HG02642 (cell line): Measurements from ENCODE around the gene MEG3.

Experiments
- ATAC-seq: cut with Tn5 transposase; IDR thresholded peaks from one replicate; pipeline ENCODE4 v1.9.1; 2021; ENCODE audit warnings: mild to moderate bottlenecking; ENCODE audit not compliant: unreplicated experiment, poor library complexity

Gene MEG3

GRCh38 chr14:100891501-100892445, 65.9 kb downstream of the MEG3 start:
- ATAC-seq: no peak

GRCh38 chr14:100892496-100893227, 66.7 kb downstream of the MEG3 start:
- no peak for ATAC-seq

GRCh38 chr14:100893228-100893601, 67.3 kb downstream of the MEG3 start:
- ATAC-seq: no peak

GRCh38 chr14:100893760-100894159, 67.8 kb downstream of the MEG3 start:
- ATAC-seq: no peak

- ATAC-seq: no peak
Measured at GRCh38 chr14:100894416-100894815, 68.5 kb downstream of the MEG3 start.

- ATAC-seq: no peak
Measured at GRCh38 chr14:100895411-100895810, 69.5 kb downstream of the MEG3 start.

GRCh38 chr14:100896369-100897060, 70.6 kb downstream of the MEG3 start:
- no peak for ATAC-seq

GRCh38 chr14:100898465-100898864, 72.5 kb downstream of the MEG3 start:
- ATAC-seq: no peak

GRCh38 chr14:100898935-100899883, 73.3 kb downstream of the MEG3 start:
- no peak for ATAC-seq

- ATAC-seq: no peak
Measured at GRCh38 chr14:100899884-100900771, 74.2 kb downstream of the MEG3 start.

GRCh38 chr14:100900837-100901390, 75.0 kb downstream of the MEG3 start:
- ATAC-seq: no peak

GRCh38 chr14:100901391-100902183, 75.7 kb downstream of the MEG3 start:
- ATAC-seq: no peak

GRCh38 chr14:100902295-100903133, 76.6 kb downstream of the MEG3 start:
- ATAC-seq: no peak

- no peak for ATAC-seq
Measured at GRCh38 chr14:100903134-100903468, 77.2 kb downstream of the MEG3 start.

- no peak for ATAC-seq
Measured at GRCh38 chr14:100903672-100904185, 77.8 kb downstream of the MEG3 start, which contains the start of gene RTL1. Gene RTL1, minus strand, starts transcription at chr14:100903722. Its CDS starts 18,934 bp downstream, at chr14:100884788.

- ATAC-seq: no peak
Measured at GRCh38 chr14:100904307-100905087, 78.6 kb downstream of the MEG3 start.
